ENCODE data around the gene UBE2I.

Gene UBE2I

DNA sequence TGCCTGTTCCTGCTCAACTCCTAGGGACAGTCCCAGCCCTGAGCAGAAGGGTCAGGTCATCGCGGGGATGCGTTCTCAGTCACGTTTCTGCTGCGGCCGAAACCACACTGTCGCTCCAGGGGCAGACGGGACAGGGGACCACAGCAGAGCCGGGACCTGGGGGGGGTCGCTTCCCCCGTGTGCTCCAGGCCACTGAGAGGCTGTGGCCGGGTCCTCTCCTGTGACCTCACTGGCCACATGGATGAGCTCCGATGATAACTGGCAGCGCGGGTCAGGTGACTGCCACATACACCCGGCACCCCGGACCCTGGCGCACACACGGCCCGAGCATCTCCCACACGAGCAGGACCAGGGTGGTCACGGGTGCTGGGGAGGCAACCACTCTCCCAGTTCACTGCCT is 55.1 kb downstream of the UBE2I start:
- ChIA-PET POLR2A (no interaction called here), CTCF (interaction anchor here (1.0 to 4.8 kb wide), 8 partner anchors 10 to 360 kb away, joined by 3 to 37 read pairs (median 5); no protein-coding TSS in a partner anchor)
- H3K4me3 ChIP-seq (ENCODE audit: low read depth, low read length) = no peak overlapping the region

DNA sequence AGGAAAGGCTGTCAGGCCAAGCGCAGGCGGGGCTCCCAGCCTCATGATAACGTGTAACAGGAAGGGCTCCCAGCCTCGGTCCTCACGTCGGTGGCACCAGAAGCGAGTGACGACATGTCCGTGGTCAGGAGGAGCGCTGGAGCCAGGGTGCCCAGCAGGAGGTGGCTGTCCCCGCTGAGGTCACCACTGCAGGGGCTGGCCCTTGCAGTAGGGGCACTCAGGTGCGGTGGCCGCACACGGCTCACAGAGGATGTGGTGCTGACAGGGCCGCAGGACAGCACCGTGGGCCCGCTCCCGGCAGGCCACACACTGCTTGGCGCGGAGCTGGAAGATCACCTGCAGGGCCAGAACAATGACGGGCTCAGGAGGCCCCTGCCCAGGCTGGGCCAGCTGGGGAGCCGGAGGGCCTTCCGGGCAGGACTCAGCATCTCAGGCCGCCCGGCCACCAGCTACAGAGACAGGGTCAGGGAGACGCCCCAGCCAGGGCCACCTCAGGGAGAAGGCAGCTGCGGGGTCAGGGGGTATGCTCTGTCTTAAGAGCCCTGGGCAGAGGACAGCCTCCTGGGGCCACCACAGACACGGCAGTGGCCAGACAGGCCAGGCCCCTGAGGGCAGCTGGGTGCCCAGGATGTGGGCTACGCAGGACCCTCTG is 56.8 kb downstream of the UBE2I start:
- ChIA-PET CTCF (interaction anchor here (1.1 to 4.8 kb wide), 3 partner anchors 8 to 13 kb away, joined by 3 to 37 read pairs (median 33); no protein-coding TSS in a partner anchor), POLR2A (interaction anchor here (1.4 kb wide), 1 partner anchor 13 kb away, joined by 3 read pairs; no protein-coding TSS in a partner anchor)
- H3K4me3 ChIP-seq (ENCODE audit: low read depth, low read length) = no peak overlapping the region
- no peak for DNase-seq (ENCODE audit: low read depth, low spot score)
- TF ChIP-seq, protein P1, sequence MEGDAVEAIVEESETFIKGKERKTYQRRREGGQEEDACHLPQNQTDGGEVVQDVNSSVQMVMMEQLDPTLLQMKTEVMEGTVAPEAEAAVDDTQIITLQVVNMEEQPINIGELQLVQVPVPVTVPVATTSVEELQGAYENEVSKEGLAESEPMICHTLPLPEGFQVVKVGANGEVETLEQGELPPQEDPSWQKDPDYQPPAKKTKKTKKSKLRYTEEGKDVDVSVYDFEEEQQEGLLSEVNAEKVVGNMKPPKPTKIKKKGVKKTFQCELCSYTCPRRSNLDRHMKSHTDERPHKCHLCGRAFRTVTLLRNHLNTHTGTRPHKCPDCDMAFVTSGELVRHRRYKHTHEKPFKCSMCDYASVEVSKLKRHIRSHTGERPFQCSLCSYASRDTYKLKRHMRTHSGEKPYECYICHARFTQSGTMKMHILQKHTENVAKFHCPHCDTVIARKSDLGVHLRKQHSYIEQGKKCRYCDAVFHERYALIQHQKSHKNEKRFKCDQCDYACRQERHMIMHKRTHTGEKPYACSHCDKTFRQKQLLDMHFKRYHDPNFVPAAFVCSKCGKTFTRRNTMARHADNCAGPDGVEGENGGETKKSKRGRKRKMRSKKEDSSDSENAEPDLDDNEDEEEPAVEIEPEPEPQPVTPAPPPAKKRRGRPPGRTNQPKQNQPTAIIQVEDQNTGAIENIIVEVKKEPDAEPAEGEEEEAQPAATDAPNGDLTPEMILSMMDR (IDR thresholded peaks at IDR 0.05; ENCODE audit: insufficient read depth, low read length, missing control alignments) = no peak

More for the DNA sequence above, 55.1 kb downstream of the UBE2I start:
- DNase-seq (ENCODE audit: low read depth, low spot score) = no peak
- TF ChIP-seq, protein P1 (IDR thresholded peaks at IDR 0.05; ENCODE audit: insufficient read depth, low read length, missing control alignments) = no peak

GRCh38 chr16:1366712-1367299 is 57.4 kb downstream of the UBE2I start:
- ChIA-PET POLR2A (interaction anchor here (1.4 kb wide), 1 partner anchor 12 kb away, joined by 3 read pairs; no protein-coding TSS in a partner anchor), CTCF (interaction anchor here (1.1 to 4.7 kb wide), 2 partner anchors 8 to 13 kb away, joined by 3 to 33 read pairs; no protein-coding TSS in a partner anchor)
- no peak for DNase-seq (ENCODE audit: low read depth, low spot score)
- TF ChIP-seq, protein P1 (IDR thresholded peaks at IDR 0.05; ENCODE audit: insufficient read depth, low read length, missing control alignments) = no peak
- no peak overlapping the region for H3K4me3 ChIP-seq (ENCODE audit: low read depth, low read length)

DNA sequence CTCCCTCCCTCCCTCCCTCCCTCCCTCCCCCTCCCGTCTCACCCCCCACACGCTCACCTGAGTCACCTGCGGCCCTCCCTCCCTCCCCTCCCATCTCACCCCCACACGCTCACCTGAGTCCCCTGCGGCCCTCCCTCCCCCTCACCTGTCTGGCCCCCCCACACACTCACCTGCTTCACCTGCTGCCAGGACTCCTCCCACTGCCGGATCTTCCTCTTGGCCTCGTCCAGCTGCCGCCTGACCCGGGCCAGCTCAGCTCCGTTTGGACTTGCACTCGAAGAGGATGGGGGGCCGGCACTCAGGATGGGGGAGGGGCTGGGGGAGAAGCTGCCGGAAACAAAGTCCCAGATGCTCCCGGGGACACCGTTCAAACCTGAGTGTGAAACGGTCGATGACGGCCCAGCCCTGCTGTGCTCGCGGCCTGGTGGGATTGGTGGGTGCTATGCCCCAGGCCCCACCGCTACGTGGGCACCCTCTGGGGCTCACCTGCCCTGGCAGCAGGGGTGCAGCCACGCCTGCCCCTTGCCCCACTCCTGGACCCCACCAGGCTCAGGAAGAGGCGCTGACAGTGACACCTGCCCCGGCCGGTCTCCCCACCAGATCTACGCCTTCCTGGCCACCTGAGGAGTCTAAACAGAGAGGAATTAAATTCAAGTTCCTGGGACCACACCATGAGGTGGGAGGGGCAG is 58.2 kb downstream of the UBE2I start:
- no peak for DNase-seq (ENCODE audit: low read depth, low spot score)
- TF ChIP-seq, protein P1 (IDR thresholded peaks at IDR 0.05; ENCODE audit: insufficient read depth, low read length, missing control alignments) = no peak
- ChIA-PET CTCF (interaction anchor here (1.1 to 1.5 kb wide), 2 partner anchors 13 to 63 kb away, joined by 3 to 4 read pairs; no protein-coding TSS in a partner anchor), POLR2A (no interaction called here)
- no peak overlapping the region for H3K4me3 ChIP-seq (ENCODE audit: low read depth, low read length)

DNA sequence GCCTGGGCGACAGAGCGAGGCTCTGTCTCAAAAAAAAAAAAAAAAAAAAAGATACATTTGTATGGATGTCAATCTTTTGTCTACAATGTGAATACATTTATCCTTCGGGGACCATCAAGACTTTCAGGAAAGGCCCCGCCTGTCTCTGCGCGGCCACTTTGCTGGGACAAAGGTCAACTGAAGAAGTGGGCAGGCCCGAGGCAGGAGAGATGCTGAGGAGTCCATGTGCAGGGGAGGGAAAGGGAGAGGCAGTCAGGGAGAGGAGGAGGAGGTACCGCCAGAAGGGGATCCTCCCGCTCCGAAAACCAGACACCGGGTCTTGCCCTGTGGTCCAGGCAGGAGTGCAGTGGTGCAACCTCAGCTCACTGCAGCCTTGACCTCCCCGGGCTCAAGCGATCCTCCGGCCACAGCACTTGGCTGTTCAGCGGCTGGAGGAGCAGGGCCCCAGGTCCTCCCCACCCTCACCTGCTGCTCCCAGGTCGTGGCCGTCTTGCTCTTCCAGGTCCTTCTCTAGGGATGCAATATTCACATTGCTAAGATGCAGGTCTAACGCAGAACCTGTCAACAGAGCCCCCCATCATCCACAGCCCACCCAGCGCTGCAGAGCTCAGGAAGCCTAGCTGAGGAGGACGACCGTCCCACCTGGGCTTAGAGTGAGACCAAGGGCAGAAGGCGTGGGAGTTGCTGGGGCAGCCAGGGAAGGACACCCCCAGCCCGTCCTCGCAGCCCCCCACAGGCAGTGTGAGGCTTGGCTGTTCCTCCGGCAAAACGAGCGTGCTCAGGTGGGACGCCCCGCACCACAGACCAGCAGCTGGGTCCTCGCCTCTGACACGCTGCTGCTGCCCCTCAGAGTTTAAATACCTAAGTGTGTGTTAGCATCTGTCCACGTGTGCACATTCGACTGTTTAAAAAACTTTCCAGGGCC is 61.9 kb downstream of the UBE2I start:
- POLR2A ChIA-PET = no interaction called here
- CTCF ChIA-PET = interaction anchor here (1.0 to 1.1 kb wide), 2 partner anchors 8 to 13 kb away, joined by 3 to 4 read pairs; no protein-coding TSS in a partner anchor
- no peak for DNase-seq (ENCODE audit: low read depth, low spot score)
- TF ChIP-seq, protein P1 (IDR thresholded peaks at IDR 0.05; ENCODE audit: insufficient read depth, low read length, missing control alignments) = no peak
- no peak overlapping the region for H3K4me3 ChIP-seq (ENCODE audit: low read depth, low read length)
